GM12872 (cell line): ENCODE data around the gene MAP6.
A peak's percentile ranks its signal among the peaks of the same experiment; 100 is the strongest.

Source experiments
- CTCF ChIP-seq: IDR thresholded peaks from 3 replicates; pipeline ENCODE4 v1.5.1; 2011; ENCODE audit warnings: low read depth, mild to moderate bottlenecking, low read length, moderate library complexity; ENCODE audit not compliant: insufficient read depth

MAP6 gene

GRCh38 chr11:75553889-75554257, 115.0 kb downstream of the MAP6 start:
- no peak for TF ChIP-seq CTCF

- no peak for TF ChIP-seq CTCF
Observed at GRCh38 chr11:75553182-75553581, 115.7 kb downstream of the MAP6 start.

- no peak for TF ChIP-seq CTCF
Observed at GRCh38 chr11:75549370-75549958, 119.4 kb downstream of the MAP6 start.

- no peak for TF ChIP-seq CTCF
Observed at GRCh38 chr11:75548595-75549272, 120.1 kb downstream of the MAP6 start.

- TF ChIP-seq CTCF: peak; percentile 85
Observed at GRCh38 chr11:75547617-75548058, 121.2 kb downstream of the MAP6 start.

GRCh38 chr11:75547177-75547576, 121.7 kb downstream of the MAP6 start:
- TF ChIP-seq CTCF: no peak

GRCh38 chr11:75543806-75544205, 125.0 kb downstream of the MAP6 start:
- no peak for TF ChIP-seq CTCF

GRCh38 chr11:75542088-75542438, 126.8 kb downstream of the MAP6 start:
- no peak for TF ChIP-seq CTCF
